Osteoblast (primary cell): ENCODE results near the gene CCT7. TPM values are rescaled to one million over a fixed set of nuclear protein-coding genes. Genes with fewer than 3 reads are reported as not detected.

Experiments
- DNase-seq: peaks from one replicate; pipeline ENCODE4 v3.0.0; 2011; ENCODE audit warnings: low spot score, mixed read lengths; ENCODE audit not compliant: insufficient read length; ENCODE audit errors: missing footprints
- H2AFZ ChIP-seq: 2 replicates; pipeline ENCODE4 v1.6.0; 2011; ENCODE audit warnings: mild to moderate bottlenecking, low read length
- H3K27ac ChIP-seq: 2 replicates; pipeline ENCODE4 v1.5.1; 2011; ENCODE audit warnings: mild to moderate bottlenecking, low read depth, low read length, moderate library complexity
- H3K27me3 ChIP-seq: 2 replicates; pipeline ENCODE4 v1.6.0; 2012; ENCODE audit warnings: mild to moderate bottlenecking, control low read depth, inconsistent platforms, low read length, moderate library complexity; ENCODE audit not compliant: insufficient read depth
- H3K36me3 ChIP-seq: 2 replicates; pipeline ENCODE4 v1.5.1; 2011; ENCODE audit warnings: mild to moderate bottlenecking, low read length, control low read depth, moderate library complexity; ENCODE audit not compliant: insufficient read depth
- H3K4me1 ChIP-seq: 2 replicates; pipeline ENCODE4 v1.5.1; 2011; ENCODE audit warnings: mild to moderate bottlenecking, low read length, control low read depth, moderate library complexity; ENCODE audit not compliant: insufficient read depth
- H3K4me2 ChIP-seq: 2 replicates; pipeline ENCODE4 v1.6.0; 2011; ENCODE audit warnings: mild to moderate bottlenecking, low read length; ENCODE audit not compliant: insufficient read depth
- H3K4me3 ChIP-seq: fragments of 200-600 bp; sonication (generic); 3 replicates; pipeline ENCODE4 v1.5.1; 2012; ENCODE audit warnings: mild to moderate bottlenecking, low read length, inconsistent platforms; ENCODE audit not compliant: insufficient read depth
- H3K79me2 ChIP-seq: 2 replicates; pipeline ENCODE4 v1.6.0; 2012; ENCODE audit warnings: mild to moderate bottlenecking, low read length, control low read depth, inconsistent platforms; ENCODE audit not compliant: insufficient read depth
- H3K9me3 ChIP-seq: 2 replicates; pipeline ENCODE4 v1.5.1; 2011; ENCODE audit warnings: low read depth, low read length, control low read depth
- H4K20me1 ChIP-seq: 2 replicates; pipeline ENCODE4 v1.6.0; 2012; ENCODE audit warnings: mild to moderate bottlenecking, low read length, control low read depth; ENCODE audit not compliant: insufficient read depth
- CTCF ChIP-seq: IDR thresholded peaks from 2 replicates; pipeline ENCODE4 v1.5.1; 2011; ENCODE audit warnings: mild to moderate bottlenecking, low read depth, low read length, moderate library complexity; ENCODE audit errors: extremely low read depth
- total RNA-seq: library from RNA; depleted of rRNA; stranded (reverse); fragments of >200 nt; gene quantifications from 2 replicates; pipeline ENCODE4 v1.2.3, GENCODE V29; 2012

Gene CCT7
- total RNA-seq, 1 donor = 200 TPM

- no peaks in the 10 kb centered on the region for H4K20me1 ChIP-seq
- no peaks in the 10 kb centered on the region for H3K4me1 ChIP-seq
- H3K36me3 ChIP-seq = no peaks in the 10 kb centered on the region
- H3K4me2 ChIP-seq = no peak overlapping the region
- H3K9me3 ChIP-seq = no peaks in the 10 kb centered on the region
- no peak for TF ChIP-seq CTCF
- H3K27me3 ChIP-seq = peaks cover 42% of the 10 kb centered on the region
- H2AFZ ChIP-seq = no peak overlapping the region
- no peaks in the 10 kb centered on the region for H3K79me2 ChIP-seq
- no peak overlapping the region for H3K4me3 ChIP-seq
- no peak overlapping the region for H3K27ac ChIP-seq
- peak; percentile 82 for DNase-seq
Observed at GRCh38 chr2:73266061-73266901, 32.2 kb downstream of the CCT7 start.

- Histone ChIP-seq H3K4me3 (no peak overlapping the region), H3K4me2 (no peak overlapping the region), H3K27ac (no peak overlapping the region), H3K4me1 (no peaks in the 10 kb centered on the region), H3K27me3 (peaks cover 42% of the 10 kb centered on the region), H3K36me3 (no peaks in the 10 kb centered on the region), H4K20me1 (no peaks in the 10 kb centered on the region), H2AFZ (no peak overlapping the region), H3K9me3 (no peaks in the 10 kb centered on the region), H3K79me2 (no peaks in the 10 kb centered on the region)
- DNase-seq = peak; percentile 67
- TF ChIP-seq CTCF = no peak
Observed at GRCh38 chr2:73267008-73267407, 32.9 kb downstream of the CCT7 start.

GRCh38 chr2:73268366-73268829 is 34.3 kb downstream of the CCT7 start:
- TF ChIP-seq CTCF = no peak
- Histone ChIP-seq H3K4me3 (no peak overlapping the region), H3K79me2 (no peaks in the 10 kb centered on the region), H3K9me3 (peaks cover 1% of the 10 kb centered on the region), H3K4me1 (no peaks in the 10 kb centered on the region), H2AFZ (no peak overlapping the region), H3K36me3 (no peaks in the 10 kb centered on the region), H3K27me3 (peaks cover 42% of the 10 kb centered on the region), H4K20me1 (no peaks in the 10 kb centered on the region), H3K4me2 (no peak overlapping the region), H3K27ac (no peak overlapping the region)
- DNase-seq = peak; percentile 65

- Histone ChIP-seq H3K27ac (no peak overlapping the region), H3K4me2 (no peak overlapping the region), H3K27me3 (peaks cover 42% of the 10 kb centered on the region), H3K36me3 (no peaks in the 10 kb centered on the region), H3K9me3 (peaks cover 3% of the 10 kb centered on the region), H3K4me1 (no peaks in the 10 kb centered on the region), H4K20me1 (no peaks in the 10 kb centered on the region), H3K4me3 (no peak overlapping the region), H2AFZ (no peak overlapping the region), H3K79me2 (no peaks in the 10 kb centered on the region)
- DNase-seq = peak; percentile 95
- TF ChIP-seq CTCF = peak; percentile 11
Observed at GRCh38 chr2:73268830-73269685, 35.0 kb downstream of the CCT7 start.
